ENCODE data around the gene PTPRT. TPM values are rescaled to one million over a fixed set of nuclear protein-coding genes. Genes with fewer than 3 reads are reported as not detected.

PTPRT gene
- total and polyA plus RNA-seq, 2 donors (not counting 1 experiment from before 2014, with no cell fraction given): not detected

DNA sequence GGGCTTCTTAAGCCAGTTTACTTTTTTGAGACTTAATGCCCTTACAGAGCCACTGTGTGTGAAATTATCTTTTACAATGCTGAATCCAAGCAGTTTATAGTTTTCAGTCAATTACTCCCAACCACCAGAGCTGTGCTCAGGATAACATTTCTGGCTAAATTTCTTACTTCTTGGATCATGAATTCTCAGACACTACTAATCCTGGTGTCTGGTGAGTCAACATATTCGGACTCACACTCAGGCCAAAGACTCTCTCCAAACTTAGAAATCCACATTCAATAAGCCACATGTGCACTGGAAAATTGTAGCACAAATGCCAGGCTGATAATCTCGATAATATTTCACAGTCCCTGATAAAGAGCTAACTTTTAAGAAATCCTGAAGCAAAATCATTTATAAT is 49.0 kb downstream of the PTPRT start:
- Histone ChIP-seq H3K27ac (ENCODE audit: insufficient read depth, low read length) (no peak overlapping the region), H4K20me1 (ENCODE audit: control insufficient read depth, extremely low read depth, insufficient read depth, low read length) (no peaks in the 10 kb centered on the region), H3K36me3 (ENCODE audit: control insufficient read depth, insufficient read depth, low read length) (no peaks in the 10 kb centered on the region), H2AFZ (ENCODE audit: low read length) (no peak overlapping the region), H3K79me2 (ENCODE audit: control insufficient read depth, insufficient read depth, low read length) (no peaks in the 10 kb centered on the region), H3K9me3 (ENCODE audit: control insufficient read depth, insufficient read depth, low read depth, low read length) (no peaks in the 10 kb centered on the region), H3K27me3 (ENCODE audit: control insufficient read depth, insufficient read depth, low read length) (no peaks in the 10 kb centered on the region), H3K4me3 (replicated peaks in 1 of 4; ENCODE audit: control extremely low read depth in 1 of 4, insufficient read depth in 1 of 4, low read depth in 3 of 4, low read length in 4 of 4) (no peak overlapping the region), H3K4me1 (ENCODE audit: control insufficient read depth, extremely low read depth, insufficient read depth, low read length) (no peaks in the 10 kb centered on the region), H3K9ac (ENCODE audit: insufficient read depth, low read length) (no peak overlapping the region), H3K4me2 (ENCODE audit: extremely low read depth, insufficient read depth, low read length) (no peak overlapping the region)
- TF ChIP-seq, protein P1, sequence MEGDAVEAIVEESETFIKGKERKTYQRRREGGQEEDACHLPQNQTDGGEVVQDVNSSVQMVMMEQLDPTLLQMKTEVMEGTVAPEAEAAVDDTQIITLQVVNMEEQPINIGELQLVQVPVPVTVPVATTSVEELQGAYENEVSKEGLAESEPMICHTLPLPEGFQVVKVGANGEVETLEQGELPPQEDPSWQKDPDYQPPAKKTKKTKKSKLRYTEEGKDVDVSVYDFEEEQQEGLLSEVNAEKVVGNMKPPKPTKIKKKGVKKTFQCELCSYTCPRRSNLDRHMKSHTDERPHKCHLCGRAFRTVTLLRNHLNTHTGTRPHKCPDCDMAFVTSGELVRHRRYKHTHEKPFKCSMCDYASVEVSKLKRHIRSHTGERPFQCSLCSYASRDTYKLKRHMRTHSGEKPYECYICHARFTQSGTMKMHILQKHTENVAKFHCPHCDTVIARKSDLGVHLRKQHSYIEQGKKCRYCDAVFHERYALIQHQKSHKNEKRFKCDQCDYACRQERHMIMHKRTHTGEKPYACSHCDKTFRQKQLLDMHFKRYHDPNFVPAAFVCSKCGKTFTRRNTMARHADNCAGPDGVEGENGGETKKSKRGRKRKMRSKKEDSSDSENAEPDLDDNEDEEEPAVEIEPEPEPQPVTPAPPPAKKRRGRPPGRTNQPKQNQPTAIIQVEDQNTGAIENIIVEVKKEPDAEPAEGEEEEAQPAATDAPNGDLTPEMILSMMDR (conservative IDR thresholded peaks at IDR 0.05 in 1 of 2, IDR thresholded peaks at IDR 0.05 in 1 of 2; ENCODE audit: low read depth in 1 of 2, low read length in 2 of 2): no peak
- TF ChIP-seq EZH2 (IDR thresholded peaks at IDR 0.05; ENCODE audit: low read length, missing control alignments): no peak
- no peak for DNase-seq (ENCODE audit: low read depth in 2 of 2)

DNA sequence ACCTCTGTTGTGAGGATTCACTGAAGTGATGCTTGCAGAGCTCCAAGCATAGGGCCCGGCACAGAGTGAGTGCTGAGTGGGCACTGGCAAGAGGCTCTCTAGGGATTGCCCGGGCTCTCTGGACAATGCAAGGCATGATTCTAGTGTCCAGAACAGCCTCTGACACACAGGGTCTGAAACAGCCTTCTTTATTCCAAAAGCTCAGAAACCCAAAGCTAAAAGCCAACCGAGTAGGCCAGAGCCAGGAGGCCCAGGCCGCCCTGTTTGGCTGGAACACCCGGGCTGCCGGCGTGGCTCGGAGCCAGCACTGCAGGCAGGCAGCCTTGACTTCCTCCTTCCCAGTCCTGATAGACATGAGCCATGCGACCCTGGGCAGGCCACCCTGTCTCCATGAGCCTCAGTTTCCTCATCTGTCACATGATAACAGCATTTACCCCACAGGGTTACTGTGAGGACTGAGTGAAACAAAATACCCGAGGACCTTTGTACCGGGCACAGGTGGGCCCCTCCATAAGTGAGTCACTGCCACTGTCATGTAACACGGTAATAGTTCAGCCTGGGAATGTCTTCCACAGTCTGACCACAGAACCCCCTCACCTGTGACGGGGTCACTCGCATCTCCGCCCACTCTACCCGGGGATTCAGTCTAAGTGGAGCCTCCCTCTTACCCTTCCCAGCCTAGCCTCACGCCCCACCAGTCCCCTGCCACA is 51.5 kb downstream of the PTPRT start:
- Histone ChIP-seq H3K9ac (ENCODE audit: insufficient read depth, low read length) (no peak overlapping the region), H3K27ac (ENCODE audit: insufficient read depth, low read length) (no peak overlapping the region), H4K20me1 (ENCODE audit: control insufficient read depth, extremely low read depth, insufficient read depth, low read length) (no peaks in the 10 kb centered on the region), H3K4me3 (replicated peaks in 1 of 4; ENCODE audit: control extremely low read depth in 1 of 4, insufficient read depth in 1 of 4, low read depth in 3 of 4, low read length in 4 of 4) (no peak overlapping the region), H3K9me3 (ENCODE audit: control insufficient read depth, insufficient read depth, low read depth, low read length) (no peaks in the 10 kb centered on the region), H2AFZ (ENCODE audit: low read length) (no peak overlapping the region), H3K27me3 (ENCODE audit: control insufficient read depth, insufficient read depth, low read length) (no peaks in the 10 kb centered on the region), H3K4me2 (ENCODE audit: extremely low read depth, insufficient read depth, low read length) (no peak overlapping the region), H3K4me1 (ENCODE audit: control insufficient read depth, extremely low read depth, insufficient read depth, low read length) (no peaks in the 10 kb centered on the region), H3K79me2 (ENCODE audit: control insufficient read depth, insufficient read depth, low read length) (no peaks in the 10 kb centered on the region), H3K36me3 (ENCODE audit: control insufficient read depth, insufficient read depth, low read length) (no peaks in the 10 kb centered on the region)
- TF ChIP-seq, protein P1 (conservative IDR thresholded peaks at IDR 0.05 in 1 of 2, IDR thresholded peaks at IDR 0.05 in 1 of 2; ENCODE audit: low read depth in 1 of 2, low read length in 2 of 2): no peak
- TF ChIP-seq EZH2 (IDR thresholded peaks at IDR 0.05; ENCODE audit: low read length, missing control alignments): no peak
- DNase-seq (ENCODE audit: low read depth in 2 of 2): no peak

DNA sequence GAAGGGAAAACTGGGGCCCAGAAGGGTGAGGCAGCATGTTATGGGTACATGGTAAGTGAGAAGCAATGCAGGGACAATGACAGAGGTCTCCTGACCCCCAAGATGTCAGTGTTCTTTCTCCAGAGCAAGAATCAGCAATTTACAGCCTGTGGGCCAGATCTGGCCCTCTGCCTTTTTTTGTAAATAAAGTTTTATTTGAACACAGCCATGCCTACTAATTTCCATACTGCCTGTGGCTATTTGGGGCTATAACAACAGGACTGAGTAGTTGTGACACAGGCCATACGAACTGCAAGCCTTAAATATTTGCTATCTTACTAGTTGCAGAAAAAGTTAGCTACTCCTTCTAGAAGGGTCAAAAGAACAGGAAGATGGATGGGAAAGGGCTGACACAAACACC is 52.5 kb downstream of the PTPRT start:
- TF ChIP-seq, protein P1 (conservative IDR thresholded peaks at IDR 0.05 in 1 of 2, IDR thresholded peaks at IDR 0.05 in 1 of 2; ENCODE audit: low read depth in 1 of 2, low read length in 2 of 2): no peak
- TF ChIP-seq EZH2 (IDR thresholded peaks at IDR 0.05; ENCODE audit: low read length, missing control alignments): no peak
- H3K9me3 ChIP-seq (ENCODE audit: control insufficient read depth, insufficient read depth, low read depth, low read length): no peaks in the 10 kb centered on the region
- H3K4me3 ChIP-seq (replicated peaks in 1 of 4; ENCODE audit: control extremely low read depth in 1 of 4, insufficient read depth in 1 of 4, low read depth in 3 of 4, low read length in 4 of 4): no peak overlapping the region
- no peaks in the 10 kb centered on the region for H3K27me3 ChIP-seq (ENCODE audit: control insufficient read depth, insufficient read depth, low read length)
- no peaks in the 10 kb centered on the region for H3K4me1 ChIP-seq (ENCODE audit: control insufficient read depth, extremely low read depth, insufficient read depth, low read length)
- no peak overlapping the region for H3K27ac ChIP-seq (ENCODE audit: insufficient read depth, low read length)
- no peaks in the 10 kb centered on the region for H3K79me2 ChIP-seq (ENCODE audit: control insufficient read depth, insufficient read depth, low read length)
- H3K4me2 ChIP-seq (ENCODE audit: extremely low read depth, insufficient read depth, low read length): no peak overlapping the region
- no peak overlapping the region for H3K9ac ChIP-seq (ENCODE audit: insufficient read depth, low read length)
- H4K20me1 ChIP-seq (ENCODE audit: control insufficient read depth, extremely low read depth, insufficient read depth, low read length): no peaks in the 10 kb centered on the region
- H3K36me3 ChIP-seq (ENCODE audit: control insufficient read depth, insufficient read depth, low read length): no peaks in the 10 kb centered on the region
- DNase-seq (ENCODE audit: low read depth in 2 of 2): no peak
- no peak overlapping the region for H2AFZ ChIP-seq (ENCODE audit: low read length)
